Natural killer cell (primary cell): ENCODE results near the gene FAM89B. TPM values are rescaled to one million over a fixed set of nuclear protein-coding genes. Genes with fewer than 3 reads are reported as not detected.
A peak's percentile ranks its signal among the peaks of the same experiment; 100 is the strongest.

Experiments used
- ATAC-seq, 3 donors: fragments of 150-1000 bp in 2 of 3; fragments of 200-7000 bp in 1 of 3; cut with Tn5 transposase; 1 replicate in 1 of 3; 2 replicates in 2 of 3; pipeline ENCODE4 v1.10.0; 2021; ENCODE audit warnings: mild to moderate bottlenecking in 2 of 3, moderate library complexity in 2 of 3
- DNase-seq, 2 donors: peaks; one replicate each; pipeline versions ENCODE4 v3.0.0 to v3.0.0-alpha.2; 2013 to 2021; ENCODE audit warnings: mixed read lengths in 1 of 2
- H3K27ac ChIP-seq: one replicate; pipeline ENCODE4 v1.5.1; 2013; ENCODE audit warnings: mild to moderate bottlenecking, low read length
- H3K27me3 ChIP-seq: one replicate; pipeline ENCODE4 v1.6.1; 2013; ENCODE audit warnings: low read length; ENCODE audit not compliant: control insufficient read depth, insufficient read depth
- H3K36me3 ChIP-seq: one replicate; pipeline ENCODE4 v1.6.1; 2013; ENCODE audit warnings: low read length; ENCODE audit not compliant: control insufficient read depth, insufficient read depth
- H3K4me1 ChIP-seq: one replicate; pipeline ENCODE4 v1.6.1; 2013; ENCODE audit warnings: low read length; ENCODE audit not compliant: control insufficient read depth, insufficient read depth
- H3K4me3 ChIP-seq: one replicate; pipeline ENCODE4 v1.5.1; 2013; ENCODE audit warnings: low read length
- H3K9me3 ChIP-seq: one replicate; pipeline ENCODE4 v1.6.1; 2013; ENCODE audit warnings: low read length; ENCODE audit not compliant: control insufficient read depth, insufficient read depth
- H3K27ac Mint-ChIP-seq, 2 donors: one replicate each; pipeline ENCODE4 v1.8.0; 2022; ENCODE audit warnings: mild to moderate bottlenecking in 2 of 2, mixed read lengths in 2 of 2, moderate library complexity in 1 of 2
- H3K27me3 Mint-ChIP-seq, 2 donors: one replicate each; pipeline ENCODE4 v1.8.0; 2022; ENCODE audit warnings: low read depth in 2 of 2, mixed read lengths in 2 of 2
- H3K36me3 Mint-ChIP-seq: one replicate; pipeline ENCODE4 v1.8.0; 2022; ENCODE audit warnings: mixed read lengths
- H3K4me1 Mint-ChIP-seq, 2 donors: one replicate each; pipeline ENCODE4 v1.8.0; 2022; ENCODE audit warnings: mixed read lengths in 2 of 2
- H3K4me3 Mint-ChIP-seq: one replicate; pipeline ENCODE4 v1.8.0; 2022; ENCODE audit warnings: mild to moderate bottlenecking, moderate library complexity, mixed read lengths
- H3K9me3 Mint-ChIP-seq, 2 donors: one replicate each; pipeline ENCODE4 v1.8.0; 2022; ENCODE audit warnings: mixed read lengths in 2 of 2
- WGBS: methylation state at CpG from one replicate; pipeline ENCODE4 v1.1.7; 2013; ENCODE audit warnings: missing lambda C conversion rate; ENCODE audit not compliant: insufficient coverage; 5-methylcytosine and 5-hydroxymethylcytosine counted together
- intact Hi-C: fragments of 100-400 bp; cut with micrococcal nuclease; formaldehyde crosslinking; loops from one replicate; pipeline ENCODE4 v1.14.2; 2022
- total RNA-seq, 4 donors: library from RNA; stranded (reverse); fragments of 120-200 nt in 1 of 4; gene quantifications; one replicate each; pipeline versions ENCODE4 v1.2.3 to v1.2.4, GENCODE V29; 2013 to 2022
- TF ChIP-seq, protein P1 (sequence below): fragments of 200-600 bp; IDR thresholded peaks from one replicate; pipeline ENCODE4 v1.8.0; 2022; ENCODE audit warnings: antibody characterized with exemption

FAM89B gene
- total RNA-seq, 3 donors from 2014 or later (not counting 1 experiment from before 2014, with no cell fraction given): 41.4 to 52.4 (median 44.6) TPM

DNA sequence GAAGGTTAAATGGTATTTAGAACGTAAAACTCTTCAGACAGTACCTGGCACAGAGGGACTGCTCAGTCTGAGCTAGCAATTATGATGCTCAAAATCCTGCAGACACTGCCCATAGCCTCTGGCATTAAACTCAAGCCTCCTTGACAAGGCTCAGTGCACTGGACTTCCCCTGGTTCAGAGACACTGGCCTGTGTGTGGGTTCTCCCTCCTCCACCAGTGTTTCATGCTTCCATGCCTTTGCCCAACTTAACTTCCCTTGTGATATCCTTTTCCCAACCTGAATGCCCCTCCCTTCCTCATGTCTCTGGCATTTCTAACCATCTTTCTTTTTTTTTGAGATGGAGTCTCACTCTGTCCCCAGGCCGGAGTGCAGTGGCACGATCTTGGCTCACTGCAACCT, 23.2 kb upstream of the FAM89B start:
- ATAC-seq (no peak), DNase-seq (no peak)
- H3K27ac Mint-ChIP-seq: peak overlapping the region in 1 of 2 donors; percentile 65
- TF ChIP-seq, protein P1, sequence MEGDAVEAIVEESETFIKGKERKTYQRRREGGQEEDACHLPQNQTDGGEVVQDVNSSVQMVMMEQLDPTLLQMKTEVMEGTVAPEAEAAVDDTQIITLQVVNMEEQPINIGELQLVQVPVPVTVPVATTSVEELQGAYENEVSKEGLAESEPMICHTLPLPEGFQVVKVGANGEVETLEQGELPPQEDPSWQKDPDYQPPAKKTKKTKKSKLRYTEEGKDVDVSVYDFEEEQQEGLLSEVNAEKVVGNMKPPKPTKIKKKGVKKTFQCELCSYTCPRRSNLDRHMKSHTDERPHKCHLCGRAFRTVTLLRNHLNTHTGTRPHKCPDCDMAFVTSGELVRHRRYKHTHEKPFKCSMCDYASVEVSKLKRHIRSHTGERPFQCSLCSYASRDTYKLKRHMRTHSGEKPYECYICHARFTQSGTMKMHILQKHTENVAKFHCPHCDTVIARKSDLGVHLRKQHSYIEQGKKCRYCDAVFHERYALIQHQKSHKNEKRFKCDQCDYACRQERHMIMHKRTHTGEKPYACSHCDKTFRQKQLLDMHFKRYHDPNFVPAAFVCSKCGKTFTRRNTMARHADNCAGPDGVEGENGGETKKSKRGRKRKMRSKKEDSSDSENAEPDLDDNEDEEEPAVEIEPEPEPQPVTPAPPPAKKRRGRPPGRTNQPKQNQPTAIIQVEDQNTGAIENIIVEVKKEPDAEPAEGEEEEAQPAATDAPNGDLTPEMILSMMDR: no peak
- H3K27me3 Mint-ChIP-seq: no peaks in the 10 kb centered on the region
- H3K9me3 Mint-ChIP-seq: no peaks in the 10 kb centered on the region
- peaks cover 10% of the 10 kb centered on the region for H3K36me3 ChIP-seq
- no peaks in the 10 kb centered on the region for H3K9me3 ChIP-seq
- peak overlapping the region; percentile 37 for H3K4me3 Mint-ChIP-seq
- intact Hi-C loops: loop anchor here (10.0 kb wide), 1 partner anchor 436 kb away; no protein-coding TSS in a partner anchor
- no peak overlapping the region for H3K27ac ChIP-seq
- H3K27me3 ChIP-seq: no peaks in the 10 kb centered on the region
- H3K4me1 ChIP-seq: peaks cover 57% of the 10 kb centered on the region
- H3K4me1 Mint-ChIP-seq: peaks cover 33 to 61% of the 10 kb centered on the region in 2 donors
- no peak overlapping the region for H3K4me3 ChIP-seq
- WGBS: 94% methylated on average over 3 of the region's 3 CpGs
- H3K36me3 Mint-ChIP-seq: no peaks in the 10 kb centered on the region

DNA sequence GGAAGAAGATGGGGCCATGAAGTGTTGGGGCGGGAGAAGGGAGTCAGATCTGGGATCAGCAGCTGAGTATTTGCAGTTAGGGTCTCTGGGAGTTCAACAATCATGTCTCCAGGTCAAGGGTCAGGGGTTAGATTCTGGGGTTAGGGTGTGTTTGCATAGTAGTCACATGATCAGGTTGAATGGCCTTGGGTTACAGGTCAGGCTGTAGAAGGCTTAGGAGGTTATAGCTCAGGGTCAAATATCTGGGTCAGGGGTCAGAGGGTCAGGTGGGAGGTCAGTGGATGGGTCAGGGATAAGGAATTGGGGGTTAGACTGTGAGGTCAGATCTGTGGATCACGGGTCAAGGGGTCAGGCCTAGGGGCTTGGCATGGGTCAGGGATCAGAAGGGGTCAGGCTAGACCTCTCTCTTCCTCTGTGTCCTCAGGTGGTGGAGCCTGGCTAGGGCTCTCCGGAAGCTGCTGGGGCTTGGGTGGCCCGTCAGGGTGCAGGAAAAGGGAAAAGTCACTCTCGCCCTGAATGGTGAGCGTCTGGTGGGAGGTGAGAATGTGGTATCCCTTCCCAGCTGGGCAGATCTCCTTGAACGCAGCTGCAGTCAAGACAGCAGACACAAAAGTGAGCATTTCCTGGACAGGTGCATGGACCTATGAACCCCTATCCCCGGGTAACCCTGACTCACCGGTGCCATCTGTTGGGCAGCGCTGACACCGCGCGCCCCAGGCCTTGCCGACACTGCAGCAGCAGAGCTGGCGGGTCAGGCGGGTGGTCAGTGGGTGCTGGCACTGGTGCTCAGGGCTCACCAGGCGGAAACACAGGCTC, 20.6 kb upstream of the FAM89B start:
- peak overlapping the region; percentile 60 to 64 for H3K27ac Mint-ChIP-seq
- ATAC-seq: peak; percentile 44 to 64 (median 50)
- intact Hi-C loops: no loop called here

DNA sequence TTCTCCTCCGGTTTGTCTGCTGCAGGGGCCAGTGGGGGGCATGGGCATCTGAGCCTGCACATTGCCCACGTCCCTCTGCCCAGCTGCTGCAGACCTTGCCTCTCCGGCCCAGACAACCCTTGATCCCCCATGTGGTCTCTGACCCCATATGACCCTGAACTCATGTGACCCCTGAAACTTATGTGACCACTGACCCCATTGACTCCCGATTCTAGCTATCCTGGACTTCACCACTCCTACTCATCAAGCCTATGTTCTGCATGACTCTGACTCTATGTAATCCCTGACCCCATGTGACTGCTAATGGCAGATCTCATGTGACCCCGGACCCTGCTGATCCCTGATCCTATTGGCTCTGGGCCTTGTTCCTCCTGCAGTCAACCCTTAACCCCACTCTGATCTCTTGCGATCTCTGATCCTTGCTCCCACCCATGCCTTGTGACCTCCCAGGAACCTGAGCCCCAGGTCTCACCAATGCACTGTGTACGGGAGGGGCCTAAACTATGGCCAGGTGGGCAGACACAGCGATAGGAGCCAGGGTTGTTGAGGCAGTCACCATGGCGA, 19.9 kb upstream of the FAM89B start:
- WGBS: 82% methylated on average over 9 of the region's 9 CpGs
- Mint-ChIP-seq H3K9me3 (no peaks in the 10 kb centered on the region), H3K27me3 (no peaks in the 10 kb centered on the region), H3K36me3 (no peaks in the 10 kb centered on the region), H3K4me3 (peak overlapping the region; percentile 28), H3K4me1 (peaks cover 46 to 68% of the 10 kb centered on the region in 2 donors), H3K27ac (peak overlapping the region; percentile 60 to 64)
- H3K27ac ChIP-seq: no peak overlapping the region
- intact Hi-C loops: no loop called here
- TF ChIP-seq, protein P1: no peak
- peaks cover 73% of the 10 kb centered on the region for H3K4me1 ChIP-seq
- H3K9me3 ChIP-seq: no peaks in the 10 kb centered on the region
- H3K36me3 ChIP-seq: peaks cover 10% of the 10 kb centered on the region
- ATAC-seq (no peak), DNase-seq (peak in 1 of 2 donors; percentile 33)
- no peaks in the 10 kb centered on the region for H3K27me3 ChIP-seq
- H3K4me3 ChIP-seq: no peak overlapping the region

More for the DNA sequence above, 20.6 kb upstream of the FAM89B start:
- no peaks in the 10 kb centered on the region for H3K27me3 Mint-ChIP-seq
- Histone ChIP-seq H3K4me3 (no peak overlapping the region), H3K27me3 (no peaks in the 10 kb centered on the region), H3K9me3 (no peaks in the 10 kb centered on the region), H3K27ac (no peak overlapping the region), H3K4me1 (peaks cover 73% of the 10 kb centered on the region), H3K36me3 (peaks cover 10% of the 10 kb centered on the region)
- H3K36me3 Mint-ChIP-seq: no peaks in the 10 kb centered on the region
- peak overlapping the region; percentile 28 for H3K4me3 Mint-ChIP-seq
- peaks cover 46 to 63% of the 10 kb centered on the region in 2 donors for H3K4me1 Mint-ChIP-seq
- peak; percentile 52 to 80 for DNase-seq
- H3K9me3 Mint-ChIP-seq: no peaks in the 10 kb centered on the region
- TF ChIP-seq, protein P1: peak; percentile 20
- WGBS: 53% methylated on average over 17 of the region's 17 CpGs
